Kidney glomerular epithelial cell (primary cell): ENCODE data around the gene SUSD3.
A peak's percentile ranks its signal among the peaks of the same experiment; 100 is the strongest.
"Not testable (repeated sequence)": the region's sequence is repeated elsewhere in the genome, so short reads cannot be mapped to it uniquely, and the experiment has no call there.

Source experiments
- DNase-seq: peaks from one replicate; lab custom pipeline; 2025; lab: John Stamatoyannopoulos, UW

Gene SUSD3

DNA sequence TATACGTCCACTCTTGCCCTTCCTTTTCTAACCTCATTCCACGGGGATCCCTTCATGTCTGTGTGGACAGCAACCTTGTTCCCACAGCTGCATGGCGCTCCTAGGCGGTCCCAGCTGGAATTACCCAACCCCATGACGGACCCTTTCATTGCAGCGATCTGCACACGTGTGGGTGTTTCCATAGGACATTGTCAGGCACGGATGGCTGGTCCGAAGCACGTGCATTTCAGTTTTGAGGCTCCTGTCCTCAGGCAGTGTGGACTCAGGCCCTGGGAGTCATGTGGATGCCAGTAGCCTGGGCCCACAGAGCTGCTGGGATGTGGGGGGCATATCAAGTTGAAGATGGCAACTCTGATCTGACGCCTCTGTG lies 52.5 kb downstream of the SUSD3 start:
- no peak for DNase-seq

DNA sequence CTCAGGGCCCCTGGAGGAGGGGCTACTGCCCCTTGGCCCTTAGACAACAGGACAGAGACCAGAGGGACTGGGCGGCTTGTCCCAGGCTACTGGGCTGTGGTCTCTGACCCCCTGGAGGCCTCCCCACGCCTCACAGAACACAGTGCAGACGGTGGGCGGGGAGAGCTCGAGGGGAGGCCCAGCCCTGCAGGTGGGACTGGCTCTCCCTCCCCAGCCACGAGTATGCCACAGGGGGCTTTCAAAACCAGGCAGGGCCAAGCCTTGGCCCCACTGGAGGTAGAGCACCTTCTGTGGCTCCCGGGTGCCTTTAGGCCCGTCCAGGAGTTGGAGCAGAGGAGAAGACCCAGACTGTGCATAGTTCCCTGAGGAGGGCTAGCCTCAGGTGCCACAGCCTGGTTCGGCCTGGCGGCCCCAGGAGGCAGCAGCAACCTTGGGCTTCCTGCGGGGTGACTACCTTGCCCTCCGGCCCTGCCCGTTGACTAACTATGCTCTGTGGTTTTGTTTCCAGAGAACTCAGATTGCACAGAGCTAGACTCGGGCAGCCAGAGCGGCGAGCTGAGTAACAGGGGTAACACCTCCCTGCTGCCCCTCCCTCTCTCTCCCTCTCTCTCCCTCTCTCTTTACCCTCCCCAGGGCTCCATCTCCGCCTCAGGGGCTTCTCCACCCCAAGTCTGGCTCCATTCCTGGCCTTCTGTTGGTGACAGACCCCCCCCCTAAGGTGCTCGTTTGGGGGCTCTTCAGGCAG lies 53.0 kb downstream of the SUSD3 start:
- DNase-seq: no peak

GRCh38 chr9:93112116-93112863 lies 53.8 kb downstream of the SUSD3 start:
- no peak for DNase-seq

GRCh38 chr9:93112864-93113389 lies 54.4 kb downstream of the SUSD3 start:
- no peak for DNase-seq

DNA sequence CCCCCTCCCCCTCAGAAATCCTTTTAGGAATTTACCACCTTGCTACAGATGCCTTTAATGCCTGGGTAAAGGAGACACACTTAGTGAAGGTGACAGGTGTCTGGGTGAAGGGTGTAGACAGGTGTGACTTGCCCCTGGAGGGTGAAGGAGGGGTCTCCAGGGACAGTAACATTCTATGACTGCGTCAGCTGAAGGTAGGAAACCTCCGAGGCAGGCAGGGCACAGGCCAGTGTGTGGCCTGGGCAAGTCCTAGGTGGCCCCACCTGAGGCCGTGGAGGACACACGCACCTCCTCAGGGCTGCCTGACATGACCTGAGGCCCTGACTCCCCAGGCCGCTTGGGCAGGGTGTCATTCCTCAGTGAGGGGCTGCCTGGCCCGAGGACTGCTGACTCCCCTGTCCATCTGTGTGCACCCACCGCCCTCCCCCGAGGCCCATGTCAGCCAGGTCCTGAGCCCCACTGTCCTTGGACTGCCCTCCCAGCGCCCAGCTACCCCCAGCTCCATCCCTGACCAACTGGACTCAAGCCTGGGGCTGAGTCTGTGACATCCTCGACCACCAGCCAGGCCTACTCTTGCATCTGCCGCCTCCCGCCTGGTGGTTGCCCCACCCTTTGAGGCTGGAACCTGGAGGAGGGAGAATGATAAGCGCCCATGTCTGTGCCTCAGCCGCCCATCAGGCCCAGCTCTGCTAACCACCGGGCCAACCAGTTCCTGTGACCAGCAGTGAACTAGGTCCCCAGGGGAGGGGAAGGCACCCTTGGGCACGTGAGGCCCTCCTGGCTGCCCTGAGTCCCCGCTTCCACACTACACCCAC lies 55.9 kb downstream of the SUSD3 start:
- no peak for DNase-seq

GRCh38 chr9:93114984-93115335 lies 56.5 kb downstream of the SUSD3 start:
- DNase-seq: no peak

DNA sequence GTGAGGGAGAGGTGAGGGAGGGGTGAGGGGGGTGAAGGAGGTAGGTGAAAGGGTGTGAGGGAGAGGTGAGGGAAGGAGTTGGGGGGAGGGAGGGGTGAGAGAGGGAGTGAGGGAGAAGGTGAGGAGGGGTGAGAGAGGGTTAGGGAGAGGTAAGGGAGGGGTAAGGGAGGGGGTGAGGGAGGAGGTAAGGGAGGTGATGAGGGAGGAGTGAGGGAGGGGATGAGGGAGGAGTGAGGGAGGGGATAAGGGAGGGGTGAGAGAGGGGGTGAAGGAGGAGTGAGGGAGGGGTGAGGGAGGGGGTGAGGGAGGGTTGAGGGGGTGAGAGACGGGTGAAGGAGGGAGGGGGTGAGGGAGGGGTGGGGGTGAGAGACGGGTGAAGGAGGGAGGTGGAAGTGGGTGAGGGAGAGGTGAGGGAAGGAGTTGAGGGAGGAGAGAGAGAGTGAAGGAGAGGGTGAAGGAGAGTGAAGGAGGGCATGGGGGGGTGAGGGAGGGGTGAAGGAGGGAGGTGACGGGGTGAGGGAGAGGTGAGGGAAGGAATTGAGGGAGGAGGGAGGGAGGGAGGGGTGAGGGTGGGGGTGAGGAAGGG lies 57.1 kb downstream of the SUSD3 start:
- no peak for DNase-seq

- no peak for DNase-seq
These were observed 57.8 kb downstream of the SUSD3 start for GRCh38 chr9:93116072-93116961.

DNA sequence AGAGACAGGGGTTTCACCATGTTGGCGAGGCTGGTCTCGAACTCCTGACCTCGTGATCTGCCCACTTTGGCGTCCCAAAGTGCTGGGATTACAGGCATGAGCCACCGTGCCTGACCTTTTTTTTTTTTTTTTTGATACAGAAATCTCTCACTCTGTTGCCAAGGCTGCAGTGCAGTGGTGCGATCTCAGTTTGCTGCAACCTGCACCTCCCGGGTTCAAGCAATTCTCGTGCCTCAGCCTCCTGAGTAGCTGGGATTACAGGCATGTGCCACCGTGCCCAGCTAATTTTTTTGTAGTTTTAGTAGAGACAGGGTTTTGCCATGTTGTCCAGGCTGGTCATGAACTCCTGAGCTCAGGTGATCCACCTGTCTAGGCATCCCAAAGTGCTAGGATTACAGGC lies 59.0 kb downstream of the SUSD3 start:
- DNase-seq: not testable (repeated sequence)

DNA sequence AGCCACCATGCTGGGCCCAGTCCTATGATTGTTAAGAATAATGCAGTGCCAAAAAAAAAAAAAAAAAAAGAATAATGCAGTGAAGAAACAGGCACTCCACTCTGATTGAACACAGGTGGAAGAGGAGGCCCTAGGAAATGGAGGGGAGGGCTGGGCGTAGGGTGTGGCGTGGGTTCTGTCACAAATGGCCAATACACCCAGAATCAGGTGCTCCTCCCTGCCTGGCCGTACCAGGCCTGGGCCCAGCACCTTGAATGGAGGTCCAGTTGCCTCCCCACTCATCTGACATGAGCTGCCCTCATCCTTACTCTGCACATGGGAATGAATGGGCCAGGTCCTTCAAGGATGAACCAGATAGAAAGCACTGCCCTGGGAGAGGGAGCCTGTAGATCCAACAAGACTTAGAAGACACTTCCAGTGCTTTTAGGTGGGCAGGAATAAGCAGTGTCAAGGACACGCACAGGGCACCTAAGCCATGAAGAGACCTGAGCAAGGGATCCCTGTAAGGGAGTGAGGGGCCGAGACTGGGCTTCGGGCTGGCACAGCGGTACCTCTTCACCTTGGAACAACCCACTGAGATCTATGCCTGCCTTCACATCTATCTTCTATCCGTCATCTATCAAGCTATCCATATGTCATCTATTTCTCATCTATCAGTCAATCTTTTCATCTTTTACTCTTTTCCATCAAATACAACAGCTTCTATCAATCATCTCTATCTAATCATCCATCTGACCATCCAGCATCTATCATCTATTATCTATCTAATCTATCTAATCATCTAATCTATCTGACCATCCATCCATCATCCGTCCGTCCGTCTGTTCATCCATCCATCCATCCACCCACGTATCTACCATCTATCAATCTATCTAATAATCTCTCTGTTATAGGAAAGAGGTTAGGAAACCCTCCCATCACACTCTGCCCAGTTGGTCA lies 59.7 kb downstream of the SUSD3 start:
- no peak for DNase-seq

- DNase-seq: no peak
These were observed 60.6 kb downstream of the SUSD3 start for GRCh38 chr9:93118863-93119702.

DNA sequence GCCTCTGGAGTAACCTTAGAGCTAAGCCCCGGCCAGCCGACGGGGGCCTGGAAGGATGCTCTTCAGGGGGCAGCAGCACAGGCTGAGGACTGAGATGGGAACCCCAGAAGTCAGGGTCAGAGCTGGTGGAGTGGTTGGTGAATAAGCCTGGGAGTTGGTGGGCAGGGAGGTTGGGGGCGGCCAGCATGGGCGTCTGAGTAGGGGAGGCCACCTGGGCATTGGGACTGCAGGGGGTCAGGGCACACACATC lies 61.1 kb downstream of the SUSD3 start:
- no peak for DNase-seq

GRCh38 chr9:93119953-93120845 lies 61.7 kb downstream of the SUSD3 start:
- peak; percentile 17 for DNase-seq

GRCh38 chr9:93120846-93121315 lies 62.4 kb downstream of the SUSD3 start:
- no peak for DNase-seq

DNA sequence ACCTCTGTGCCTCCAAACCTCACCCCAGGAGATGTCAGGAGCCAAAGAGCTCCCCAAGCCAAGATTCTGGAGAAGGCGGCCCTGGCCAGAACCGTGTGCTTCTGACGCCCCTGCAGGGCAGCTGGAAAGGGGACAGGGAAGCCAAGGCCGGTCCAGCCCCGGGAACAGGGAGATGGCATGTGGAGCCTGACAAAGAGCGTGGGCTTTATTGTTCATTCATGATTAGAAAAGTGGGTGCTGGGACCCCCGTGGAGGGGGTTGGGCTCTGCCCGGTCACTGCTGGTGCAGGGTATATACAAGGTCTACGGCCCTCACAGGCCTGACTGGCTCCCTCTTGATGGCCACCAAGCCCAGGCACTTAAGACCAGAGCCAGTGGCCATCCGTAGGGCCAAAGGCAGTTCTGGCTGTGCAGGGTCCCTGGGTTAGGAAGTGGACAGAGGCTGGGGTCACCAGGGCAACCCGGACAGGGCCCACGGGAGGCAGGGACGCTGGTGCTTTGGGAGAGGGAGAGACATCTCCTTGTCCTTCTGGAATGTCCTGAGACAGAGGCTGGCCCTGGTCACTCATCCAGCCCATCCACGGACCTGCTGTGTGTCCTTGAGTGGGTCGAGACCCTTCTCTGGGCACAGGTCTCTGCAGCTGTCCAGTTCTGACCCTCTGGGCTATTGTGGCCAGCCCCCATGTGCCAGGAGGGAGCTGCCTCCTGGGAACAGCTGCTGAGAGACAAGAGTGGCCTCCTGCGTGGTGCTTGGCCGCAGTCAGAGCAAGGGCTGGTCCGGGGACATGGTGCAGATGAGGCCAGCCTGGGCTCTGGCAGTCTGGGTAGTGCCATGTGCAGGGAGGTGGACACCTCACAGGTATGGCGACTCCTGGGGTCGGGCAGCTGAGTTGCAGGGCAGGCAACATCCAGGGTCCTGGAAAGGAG lies 63.1 kb downstream of the SUSD3 start:
- DNase-seq: no peak

GRCh38 chr9:93122721-93123221 lies 64.3 kb downstream of the SUSD3 start:
- no peak for DNase-seq
